HepG2 (cell line): ENCODE results near the gene GSTT2. TPM values are rescaled to one million over a fixed set of nuclear protein-coding genes. Genes with fewer than 3 reads are reported as not detected.

Source experiments
- ATAD3A ChIP-seq: sonication (generic); formaldehyde crosslinking; IDR thresholded peaks from 2 replicates; pipeline ENCODE4 v1.4.0; 2020; ENCODE audit warnings: missing genetic modification reagents
- CEBPZ ChIP-seq: IDR thresholded peaks from 2 replicates; pipeline ENCODE4 v1.6.1; 2012; ENCODE audit warnings: low read length, improper control_type of control experiment
- DDIT3 ChIP-seq: sonication (generic); formaldehyde crosslinking; IDR thresholded peaks from 2 replicates; pipeline ENCODE4 v1.4.0; 2020; ENCODE audit warnings: mild to moderate bottlenecking, missing genetic modification reagents
- IKZF5 ChIP-seq: IDR thresholded peaks from 2 replicates; pipeline ENCODE4 v1.6.1; 2018; ENCODE audit warnings: missing genetic modification reagents, mild to moderate bottlenecking, missing compliant biosample characterization
- IRF2 ChIP-seq: IDR thresholded peaks from 2 replicates; pipeline ENCODE4 v1.6.1; 2018; ENCODE audit warnings: missing genetic modification reagents, missing compliant biosample characterization
- MLX ChIP-seq: IDR thresholded peaks from 2 replicates; pipeline ENCODE4 v1.6.1; 2016
- MTF1 ChIP-seq: sonication (generic); formaldehyde crosslinking; IDR thresholded peaks from 2 replicates; pipeline ENCODE4 v1.5.0; 2020; ENCODE audit warnings: missing genetic modification reagents
- MYNN ChIP-seq: sonication (generic); formaldehyde crosslinking; IDR thresholded peaks from 2 replicates; pipeline ENCODE4 v1.4.0; 2020; ENCODE audit warnings: mild to moderate bottlenecking, low read depth, missing genetic modification reagents
- NBN ChIP-seq: fragments of 450-650 bp; conservative IDR thresholded peaks from 2 replicates; pipeline ENCODE4 v1.6.1; 2017
- PAX8 ChIP-seq: sonication (generic); formaldehyde crosslinking; IDR thresholded peaks from 2 replicates; pipeline ENCODE4 v1.8.0; 2022; ENCODE audit warnings: mild to moderate bottlenecking, missing genetic modification reagents, borderline replicate concordance
- RORA ChIP-seq: sonication (generic); formaldehyde crosslinking; IDR thresholded peaks from 2 replicates; pipeline ENCODE4 v1.5.0; 2020; ENCODE audit warnings: mild to moderate bottlenecking, missing genetic modification reagents, moderate library complexity
- SOX13 ChIP-seq, 3 experiments: fragments of 450-650 bp in 1 of 3; sonication (generic) in 1 of 3; formaldehyde crosslinking in 1 of 3; IDR thresholded peaks in 2 of 3; conservative IDR thresholded peaks in 1 of 3; 2 replicates each; pipeline versions ENCODE4 v1.5.0 to v1.6.1; 2016 to 2020; ENCODE audit warnings: antibody characterized with exemption in 1 of 3, mild to moderate bottlenecking in 1 of 3, missing compliant biosample characterization in 1 of 3, missing genetic modification reagents in 1 of 3, moderate library complexity in 1 of 3
- ZBTB49 ChIP-seq: sonication (generic); formaldehyde crosslinking; IDR thresholded peaks from 2 replicates; pipeline ENCODE4 v1.4.0; 2020; ENCODE audit warnings: missing genetic modification reagents, borderline replicate concordance
- ZFAT ChIP-seq: sonication (generic); formaldehyde crosslinking; conservative IDR thresholded peaks from 2 replicates; pipeline ENCODE4 v1.8.1; 2023; ENCODE audit warnings: missing genetic modification reagents, inconsistent platforms
- ZNF101 ChIP-seq: sonication (generic); formaldehyde crosslinking; IDR thresholded peaks from 2 replicates; pipeline ENCODE4 v1.4.0; 2020; ENCODE audit warnings: mild to moderate bottlenecking, low read depth, missing genetic modification reagents, borderline replicate concordance
- ZNF460 ChIP-seq: sonication (generic); formaldehyde crosslinking; IDR thresholded peaks from 2 replicates; pipeline ENCODE4 v1.5.1; 2020; ENCODE audit warnings: missing genetic modification reagents, mild to moderate bottlenecking, borderline replicate concordance
- ZNF670 ChIP-seq: sonication (generic); formaldehyde crosslinking; IDR thresholded peaks from 2 replicates; pipeline ENCODE4 v1.8.0; 2022; ENCODE audit warnings: mild to moderate bottlenecking, missing genetic modification reagents, borderline replicate concordance
- ZNF703 ChIP-seq: sonication (generic); formaldehyde crosslinking; IDR thresholded peaks from 2 replicates; pipeline ENCODE4 v1.5.1; 2020; ENCODE audit warnings: missing genetic modification reagents, mild to moderate bottlenecking, moderate library complexity, borderline replicate concordance
- ZNF883 ChIP-seq: sonication (generic); formaldehyde crosslinking; IDR thresholded peaks from 2 replicates; pipeline ENCODE4 v1.5.1; 2020; ENCODE audit warnings: mild to moderate bottlenecking, missing genetic modification reagents; ENCODE audit errors: not compliant biosample characterization
- ZSCAN12 ChIP-seq: sonication (generic); formaldehyde crosslinking; IDR thresholded peaks from 2 replicates; pipeline ENCODE4 v1.9.0; 2021; ENCODE audit warnings: mild to moderate bottlenecking, missing genetic modification reagents
- polyA plus RNA-seq, 8 experiments: library from polyadenylated mRNA; depleted of rRNA in 3 of 8; stranded (reverse) in 7 of 8; unstranded in 1 of 8; fragments of >200 nt; fragmentation: Illumina TruSeq in 4 of 8; extraction: Trizol in 4 of 8; gene quantifications; 2 replicates each; pipeline versions ENCODE4 v1.2.1 to v1.2.3, GENCODE V29; 2011 to 2016; ENCODE audit warnings: low read depth in 4 of 8, missing spikeins in 1 of 8, mixed read lengths in 1 of 8; ENCODE audit not compliant: insufficient read depth in 1 of 8
- total RNA-seq, 5 experiments: library from RNA; depleted of rRNA; stranded (reverse); fragments of >200 nt; fragmentation: Illumina TruSeq; extraction: Trizol; gene quantifications; 2 replicates each; pipeline ENCODE4 v1.2.3, GENCODE V29; 2016; ENCODE audit warnings: low read depth in 1 of 5
- TF ChIP-seq, protein P1 (sequence below): sonication (generic); formaldehyde crosslinking; IDR thresholded peaks from 2 replicates; pipeline ENCODE4 v1.5.1; 2020; ENCODE audit warnings: mild to moderate bottlenecking, moderate library complexity, missing genetic modification reagents

Gene GSTT2
- total and polyA plus RNA-seq, 2 of the 13 experiments (the other 11 are each of a cell fraction or from before 2014, with no cell fraction given), result not detected

DNA sequence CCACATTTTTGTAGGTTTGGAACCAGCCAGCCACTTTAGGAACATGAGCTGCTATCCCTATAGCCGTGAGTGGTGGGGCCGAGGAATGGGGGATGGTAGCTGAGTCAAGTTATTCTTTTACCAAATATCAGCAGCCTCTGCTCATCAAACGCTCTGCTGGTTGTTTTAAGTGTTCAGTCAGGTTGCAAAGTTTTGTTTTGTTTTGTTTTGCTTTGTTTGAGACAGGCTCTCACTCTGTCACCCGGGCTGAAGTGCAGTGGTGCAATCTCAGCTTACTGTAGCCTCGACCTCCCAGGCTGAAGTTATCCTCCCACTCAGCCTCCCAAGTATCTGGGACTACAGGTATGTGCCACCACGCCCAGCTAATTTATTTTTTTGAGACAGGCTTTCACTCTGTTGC, 45.5 kb downstream of the GSTT2 start (continued):
- TF ChIP-seq IKZF5 (0 out of 2 replicates have a peak, but pooled peaks have one; percentile 25), ZNF101 (no peak), ZSCAN12 (CRISPR knock-in tag) (no peak), ZFAT (no peak), CEBPZ (no peak), IRF2 (no peak), SOX13 (IDR thresholded peaks at IDR 0.05) (no peak), SOX13 (CRISPR knock-in tag; conservative IDR thresholded peaks at IDR 0.05 in 1 of 2, IDR thresholded peaks at IDR 0.05 in 1 of 2) (peak in 1 of 2 experiments; percentile 69; a peak in 2 of 4 replicates), MTF1 (CRISPR knock-in tag) (no peak), ZBTB49 (no peak), ATAD3A (CRISPR knock-in tag) (no peak), ZNF460 (CRISPR knock-in tag) (peak; percentile 72; the same call in 1 of the 2 replicates), ZNF883 (CRISPR knock-in tag) (no peak), MLX (CRISPR knock-in tag) (no peak), ZNF703 (CRISPR knock-in tag) (no peak), PAX8 (CRISPR knock-in tag) (no peak), RORA (CRISPR knock-in tag) (no peak), NBN (no peak), ZNF670 (CRISPR knock-in tag) (no peak), MYNN (CRISPR knock-in tag) (no peak), DDIT3 (CRISPR knock-in tag) (no peak)
- TF ChIP-seq, protein P1, sequence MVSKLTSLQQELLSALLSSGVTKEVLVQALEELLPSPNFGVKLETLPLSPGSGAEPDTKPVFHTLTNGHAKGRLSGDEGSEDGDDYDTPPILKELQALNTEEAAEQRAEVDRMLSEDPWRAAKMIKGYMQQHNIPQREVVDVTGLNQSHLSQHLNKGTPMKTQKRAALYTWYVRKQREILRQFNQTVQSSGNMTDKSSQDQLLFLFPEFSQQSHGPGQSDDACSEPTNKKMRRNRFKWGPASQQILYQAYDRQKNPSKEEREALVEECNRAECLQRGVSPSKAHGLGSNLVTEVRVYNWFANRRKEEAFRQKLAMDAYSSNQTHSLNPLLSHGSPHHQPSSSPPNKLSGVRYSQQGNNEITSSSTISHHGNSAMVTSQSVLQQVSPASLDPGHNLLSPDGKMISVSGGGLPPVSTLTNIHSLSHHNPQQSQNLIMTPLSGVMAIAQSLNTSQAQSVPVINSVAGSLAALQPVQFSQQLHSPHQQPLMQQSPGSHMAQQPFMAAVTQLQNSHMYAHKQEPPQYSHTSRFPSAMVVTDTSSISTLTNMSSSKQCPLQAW (CRISPR knock-in tag), result 0 out of 2 replicates have a peak, but pooled peaks have one; percentile 54
